ENCODE results near the gene AS3MT. TPM values are rescaled to one million over a fixed set of nuclear protein-coding genes. Genes with fewer than 3 reads are reported as not detected.

AS3MT gene
- total and polyA plus RNA-seq, 10 of the 15 experiments (the other 5 are each of a cell fraction or from before 2014, with no cell fraction given), result 0.11 to 1.0 (median 0.39) TPM; not detected in 2

DNA sequence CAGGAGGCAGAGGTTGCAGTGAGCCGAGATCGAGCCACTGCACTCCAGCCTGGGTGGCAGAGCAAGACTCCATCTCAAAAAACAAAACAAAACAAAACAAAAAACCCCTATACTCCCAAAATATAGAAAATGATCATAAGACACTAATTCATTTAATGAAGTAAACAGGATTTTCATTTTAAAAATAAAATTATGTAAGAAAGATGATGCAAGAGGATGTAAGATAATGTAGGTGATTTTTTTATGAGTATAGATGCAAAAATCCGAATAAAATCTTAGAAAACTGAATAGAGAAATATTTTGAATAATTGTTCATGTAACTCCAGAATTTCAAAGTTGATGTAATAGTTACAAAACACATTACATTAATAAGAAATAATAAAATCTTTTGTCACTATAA, 3.6 kb upstream of the AS3MT start:
- ATAC-seq (no peak), DNase-seq (ENCODE audit: low read depth, low spot score) (no peak), FAIRE-seq (no peak)
- Histone ChIP-seq H3K36me3 (ENCODE audit: control insufficient read depth in 2 of 2, insufficient read depth in 2 of 2, low read length in 1 of 2) (no peaks in the 10 kb centered on the region; a peak in 1 of 4 replicates), H3K4me3 (no peak overlapping the region), H3K4me1 (ENCODE audit: control insufficient read depth, insufficient read depth, low read length) (no peaks in the 10 kb centered on the region), H3K79me2 (ENCODE audit: control insufficient read depth, insufficient read depth, low read length) (no peaks in the 10 kb centered on the region), H3K9me3 (replicated peaks; ENCODE audit: control insufficient read depth, insufficient read depth, low read length) (no peaks in the 10 kb centered on the region), H3K27ac (ENCODE audit: control insufficient read depth, insufficient read depth) (no peak overlapping the region), H3K4me2 (ENCODE audit: control insufficient read depth, insufficient read depth) (no peak overlapping the region), H2AFZ (ENCODE audit: control insufficient read depth, low read depth, low read length) (no peak overlapping the region), H3K27me3 (replicated peaks in 1 of 2; ENCODE audit: control insufficient read depth in 2 of 2, insufficient read depth in 2 of 2, low read length in 1 of 2) (no peaks in the 10 kb centered on the region), H3K9ac (ENCODE audit: control insufficient read depth, insufficient read depth, low read length) (no peak overlapping the region), H4K20me1 (ENCODE audit: control insufficient read depth, insufficient read depth) (no peaks in the 10 kb centered on the region)
- in situ Hi-C loops (cut with MboI), result no loop called here
- WGBS (ENCODE audit: insufficient coverage, insufficient replicate concordance, low lambda C conversion rate, missing lambda C conversion rate), result 90% methylated on average over 3 of the region's 3 CpGs
- TF ChIP-seq MEF2B (IDR thresholded peaks at IDR 0.05; ENCODE audit: partially characterized antibody, poor library complexity, severe bottlenecking) (no peak), NR2C2 (IDR thresholded peaks at IDR 0.05; ENCODE audit: borderline replicate concordance, control insufficient read depth, insufficient read length, low read depth) (no peak), POLR2AphosphoS5 (IDR thresholded peaks at IDR 0.05; ENCODE audit: low read length) (no peak), EED (IDR thresholded peaks at IDR 0.05; ENCODE audit: low read depth) (no peak), ZNF274 (IDR thresholded peaks at IDR 0.05; ENCODE audit: insufficient read depth, insufficient read length) (no peak), IRF4 (IDR thresholded peaks at IDR 0.05; ENCODE audit: low read depth, low read length) (no peak), E2F4 (IDR thresholded peaks at IDR 0.05; ENCODE audit: low read depth, low read length) (no peak), IKZF1 (conservative IDR thresholded peaks at IDR 0.05) (no peak), ETV6 (conservative IDR thresholded peaks at IDR 0.05 in 1 of 2, IDR thresholded peaks at IDR 0.05 in 1 of 2; ENCODE audit: borderline replicate concordance in 1 of 2, low read depth in 1 of 2) (no peak), RCOR1 (conservative IDR thresholded peaks at IDR 0.05; ENCODE audit: low read depth, low read length) (no peak), HCFC1 (IDR thresholded peaks at IDR 0.05; ENCODE audit: low read length) (no peak), NR2F1 (conservative IDR thresholded peaks at IDR 0.05) (no peak), LARP7 (IDR thresholded peaks at IDR 0.05) (no peak)
- TF ChIP-seq, protein P1, sequence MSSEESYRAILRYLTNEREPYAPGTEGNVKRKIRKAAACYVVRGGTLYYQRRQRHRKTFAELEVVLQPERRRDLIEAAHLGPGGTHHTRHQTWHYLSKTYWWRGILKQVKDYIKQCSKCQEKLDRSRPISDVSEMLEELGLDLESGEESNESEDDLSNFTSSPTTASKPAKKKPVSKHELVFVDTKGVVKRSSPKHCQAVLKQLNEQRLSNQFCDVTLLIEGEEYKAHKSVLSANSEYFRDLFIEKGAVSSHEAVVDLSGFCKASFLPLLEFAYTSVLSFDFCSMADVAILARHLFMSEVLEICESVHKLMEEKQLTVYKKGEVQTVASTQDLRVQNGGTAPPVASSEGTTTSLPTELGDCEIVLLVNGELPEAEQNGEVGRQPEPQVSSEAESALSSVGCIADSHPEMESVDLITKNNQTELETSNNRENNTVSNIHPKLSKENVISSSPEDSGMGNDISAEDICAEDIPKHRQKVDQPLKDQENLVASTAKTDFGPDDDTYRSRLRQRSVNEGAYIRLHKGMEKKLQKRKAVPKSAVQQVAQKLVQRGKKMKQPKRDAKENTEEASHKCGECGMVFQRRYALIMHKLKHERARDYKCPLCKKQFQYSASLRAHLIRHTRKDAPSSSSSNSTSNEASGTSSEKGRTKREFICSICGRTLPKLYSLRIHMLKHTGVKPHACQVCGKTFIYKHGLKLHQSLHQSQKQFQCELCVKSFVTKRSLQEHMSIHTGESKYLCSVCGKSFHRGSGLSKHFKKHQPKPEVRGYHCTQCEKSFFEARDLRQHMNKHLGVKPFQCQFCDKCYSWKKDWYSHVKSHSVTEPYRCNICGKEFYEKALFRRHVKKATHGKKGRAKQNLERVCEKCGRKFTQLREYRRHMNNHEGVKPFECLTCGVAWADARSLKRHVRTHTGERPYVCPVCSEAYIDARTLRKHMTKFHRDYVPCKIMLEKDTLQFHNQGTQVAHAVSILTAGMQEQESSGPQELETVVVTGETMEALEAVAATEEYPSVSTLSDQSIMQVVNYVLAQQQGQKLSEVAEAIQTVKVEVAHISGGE (CRISPR knock-in tag; IDR thresholded peaks at IDR 0.05), result no peak
- TF ChIP-seq, protein P2, sequence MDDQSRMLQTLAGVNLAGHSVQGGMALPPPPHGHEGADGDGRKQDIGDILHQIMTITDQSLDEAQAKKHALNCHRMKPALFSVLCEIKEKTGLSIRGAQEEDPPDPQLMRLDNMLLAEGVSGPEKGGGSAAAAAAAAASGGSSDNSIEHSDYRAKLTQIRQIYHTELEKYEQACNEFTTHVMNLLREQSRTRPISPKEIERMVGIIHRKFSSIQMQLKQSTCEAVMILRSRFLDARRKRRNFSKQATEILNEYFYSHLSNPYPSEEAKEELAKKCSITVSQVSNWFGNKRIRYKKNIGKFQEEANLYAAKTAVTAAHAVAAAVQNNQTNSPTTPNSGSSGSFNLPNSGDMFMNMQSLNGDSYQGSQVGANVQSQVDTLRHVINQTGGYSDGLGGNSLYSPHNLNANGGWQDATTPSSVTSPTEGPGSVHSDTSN (IDR thresholded peaks at IDR 0.05; ENCODE audit: insufficient replicate concordance, low read depth, low read length), result no peak
- RAD21 ChIA-PET (ENCODE audit: unreplicated experiment), result no interaction called here
- intact Hi-C loops (cut with micrococcal nuclease; ENCODE audit: unreplicated experiment), result no loop called here
- SMC1A ChIA-PET (ENCODE audit: uncharacterized antibody, unreplicated experiment), result interaction anchor here (1.4 to 2.5 kb wide), 3 partner anchors 29 to 204 kb away, joined by 3 to 5 read pairs (median 4); no protein-coding TSS in a partner anchor
- CTCF ChIA-PET, result interaction anchor here (0.8 to 1.5 kb wide), 4 partner anchors 9 to 36 kb away, joined by 3 read pairs; partner anchors contain the start of gene CYP17A1
- POLR2A ChIA-PET, result no interaction called here
- no TSS peak for BruUV-seq (replicated peaks)
